ENCODE data around the gene CRLF2.
"Not testable (repeated sequence)": the region's sequence is repeated elsewhere in the genome, so short reads cannot be mapped to it uniquely, and the experiment has no call there.

Gene CRLF2

GRCh38 chrX:1164322-1165288 is 47.8 kb downstream of the CRLF2 start:
- H3K27me3 ChIP-seq (ENCODE audit: insufficient read depth, low read depth, severe bottlenecking): peaks cover 26% of the 10 kb centered on the region
- no peak overlapping the region for H3K27ac ChIP-seq
- no peaks in the 10 kb centered on the region for H3K9me3 ChIP-seq (ENCODE audit: severe bottlenecking)
- no peaks in the 10 kb centered on the region for H3K36me3 ChIP-seq
- TF ChIP-seq, protein P1, sequence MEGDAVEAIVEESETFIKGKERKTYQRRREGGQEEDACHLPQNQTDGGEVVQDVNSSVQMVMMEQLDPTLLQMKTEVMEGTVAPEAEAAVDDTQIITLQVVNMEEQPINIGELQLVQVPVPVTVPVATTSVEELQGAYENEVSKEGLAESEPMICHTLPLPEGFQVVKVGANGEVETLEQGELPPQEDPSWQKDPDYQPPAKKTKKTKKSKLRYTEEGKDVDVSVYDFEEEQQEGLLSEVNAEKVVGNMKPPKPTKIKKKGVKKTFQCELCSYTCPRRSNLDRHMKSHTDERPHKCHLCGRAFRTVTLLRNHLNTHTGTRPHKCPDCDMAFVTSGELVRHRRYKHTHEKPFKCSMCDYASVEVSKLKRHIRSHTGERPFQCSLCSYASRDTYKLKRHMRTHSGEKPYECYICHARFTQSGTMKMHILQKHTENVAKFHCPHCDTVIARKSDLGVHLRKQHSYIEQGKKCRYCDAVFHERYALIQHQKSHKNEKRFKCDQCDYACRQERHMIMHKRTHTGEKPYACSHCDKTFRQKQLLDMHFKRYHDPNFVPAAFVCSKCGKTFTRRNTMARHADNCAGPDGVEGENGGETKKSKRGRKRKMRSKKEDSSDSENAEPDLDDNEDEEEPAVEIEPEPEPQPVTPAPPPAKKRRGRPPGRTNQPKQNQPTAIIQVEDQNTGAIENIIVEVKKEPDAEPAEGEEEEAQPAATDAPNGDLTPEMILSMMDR (IDR thresholded peaks at IDR 0.05; ENCODE audit: low read depth, low read length): no peak
- H3K4me3 ChIP-seq (ENCODE audit: low read depth, low read length): no peak overlapping the region
- DNase-seq: no peak

DNA sequence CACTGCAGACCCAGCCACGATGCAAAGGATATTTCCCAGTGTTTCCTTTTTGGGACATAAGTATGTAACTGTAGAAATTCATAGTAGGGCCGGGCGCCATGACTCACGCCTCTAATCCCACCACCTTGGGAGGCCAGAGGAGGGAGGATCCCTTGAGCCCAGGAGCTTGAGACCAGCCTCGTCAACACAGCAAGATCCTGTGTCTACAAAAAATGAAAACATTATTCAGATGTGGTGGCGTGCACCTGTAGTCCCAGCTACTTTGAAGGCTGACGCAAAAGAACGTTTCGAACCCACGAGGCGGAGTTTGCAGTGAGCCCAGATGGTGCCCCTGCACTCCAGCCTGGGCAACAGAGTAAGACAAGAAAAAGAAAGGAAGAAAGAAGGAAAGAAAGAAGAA is 49.2 kb downstream of the CRLF2 start:
- DNase-seq: no peak
- Histone ChIP-seq H3K4me3 (ENCODE audit: low read depth, low read length) (no peak overlapping the region), H3K27me3 (ENCODE audit: insufficient read depth, low read depth, severe bottlenecking) (peaks cover 32% of the 10 kb centered on the region), H3K9me3 (ENCODE audit: severe bottlenecking) (no peaks in the 10 kb centered on the region), H3K36me3 (no peaks in the 10 kb centered on the region), H3K27ac (no peak overlapping the region)
- TF ChIP-seq, protein P1 (IDR thresholded peaks at IDR 0.05; ENCODE audit: low read depth, low read length): no peak

DNA sequence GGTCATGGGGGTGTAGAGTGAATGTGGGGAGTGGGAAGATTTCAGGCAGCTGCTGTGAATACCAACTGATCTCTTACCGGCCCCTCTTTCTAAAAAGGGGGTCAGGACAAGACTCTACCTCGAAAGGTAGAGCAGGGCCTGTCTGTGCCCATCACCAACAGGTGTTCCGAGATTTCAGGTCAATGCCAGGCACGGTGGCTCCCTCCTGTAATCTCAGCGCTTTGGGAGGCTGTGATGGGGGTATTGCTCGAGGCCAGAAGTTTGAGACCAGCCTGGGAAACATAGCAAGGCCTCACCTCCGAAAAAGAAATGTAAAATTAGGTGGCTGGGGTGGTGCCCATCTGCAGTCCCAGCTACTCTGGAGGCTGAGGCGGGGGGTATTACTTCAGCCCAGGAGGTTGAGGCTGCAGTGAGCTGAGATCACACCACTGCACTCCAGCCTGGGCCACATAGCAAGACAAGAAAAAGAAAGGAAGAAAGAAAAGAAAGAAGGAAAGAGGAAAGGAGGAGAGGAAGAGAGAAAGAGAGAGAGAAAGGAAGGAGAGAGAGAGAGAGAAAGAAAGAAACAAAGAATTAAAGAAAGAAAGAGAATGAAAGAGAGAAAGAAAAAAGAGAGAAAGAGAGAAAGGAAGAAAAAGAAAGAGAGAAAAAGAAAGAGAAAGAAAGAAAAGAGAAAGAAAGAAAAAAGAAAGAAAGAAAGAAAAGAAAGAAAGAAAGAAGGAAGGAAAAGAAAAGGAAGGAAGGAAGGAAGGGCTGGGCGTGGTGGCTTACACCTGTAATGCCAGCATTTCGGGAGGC is 50.1 kb downstream of the CRLF2 start:
- no peak overlapping the region for H3K4me3 ChIP-seq (ENCODE audit: low read depth, low read length)

DNA sequence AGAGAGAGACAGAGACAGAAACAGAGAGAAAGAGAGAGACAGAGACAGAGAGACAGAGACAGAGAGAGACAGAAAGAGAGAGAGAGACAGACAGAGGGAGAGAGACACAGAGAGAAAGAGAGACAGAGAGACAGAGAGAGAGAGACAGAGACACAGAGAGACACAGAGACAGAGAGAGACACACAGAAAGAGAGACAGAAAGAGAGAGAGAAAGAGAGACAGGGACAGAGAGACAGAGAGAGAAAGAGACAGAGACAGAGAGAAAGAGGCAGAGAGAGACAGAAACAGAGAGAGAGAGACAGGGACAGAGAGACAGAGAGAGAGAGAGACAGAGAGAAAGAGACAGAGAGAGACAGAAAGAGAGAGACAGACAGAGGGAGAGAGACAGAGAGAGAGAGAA is 52.9 kb downstream of the CRLF2 start:
- Histone ChIP-seq H3K36me3 (no peaks in the 10 kb centered on the region), H3K9me3 (ENCODE audit: severe bottlenecking) (no peaks in the 10 kb centered on the region), H3K4me3 (ENCODE audit: low read depth, low read length) (no peak overlapping the region), H3K27ac (no peak overlapping the region), H3K27me3 (ENCODE audit: insufficient read depth, low read depth, severe bottlenecking) (peaks cover 51% of the 10 kb centered on the region)
- DNase-seq: no peak
- TF ChIP-seq, protein P1 (IDR thresholded peaks at IDR 0.05; ENCODE audit: low read depth, low read length): no peak

More for the DNA sequence above, 50.1 kb downstream of the CRLF2 start:
- TF ChIP-seq, protein P1 (IDR thresholded peaks at IDR 0.05; ENCODE audit: low read depth, low read length): no peak
- H3K27ac ChIP-seq: no peak overlapping the region
- peaks cover 36% of the 10 kb centered on the region for H3K27me3 ChIP-seq (ENCODE audit: insufficient read depth, low read depth, severe bottlenecking)
- H3K36me3 ChIP-seq: no peaks in the 10 kb centered on the region
- no peak for DNase-seq
- H3K9me3 ChIP-seq (ENCODE audit: severe bottlenecking): no peaks in the 10 kb centered on the region

GRCh38 chrX:1156681-1157455 is 55.6 kb downstream of the CRLF2 start:
- H3K27me3 ChIP-seq (ENCODE audit: insufficient read depth, low read depth, severe bottlenecking): peaks cover 56% of the 10 kb centered on the region
- not testable (repeated sequence) for H3K36me3 ChIP-seq; H3K4me3 ChIP-seq (ENCODE audit: low read depth, low read length); H3K9me3 ChIP-seq (ENCODE audit: severe bottlenecking); H3K27ac ChIP-seq; DNase-seq

All from WERI-Rb-1 (cell line).